ENCODE results near the gene CMC2.

The CMC2 gene

DNA sequence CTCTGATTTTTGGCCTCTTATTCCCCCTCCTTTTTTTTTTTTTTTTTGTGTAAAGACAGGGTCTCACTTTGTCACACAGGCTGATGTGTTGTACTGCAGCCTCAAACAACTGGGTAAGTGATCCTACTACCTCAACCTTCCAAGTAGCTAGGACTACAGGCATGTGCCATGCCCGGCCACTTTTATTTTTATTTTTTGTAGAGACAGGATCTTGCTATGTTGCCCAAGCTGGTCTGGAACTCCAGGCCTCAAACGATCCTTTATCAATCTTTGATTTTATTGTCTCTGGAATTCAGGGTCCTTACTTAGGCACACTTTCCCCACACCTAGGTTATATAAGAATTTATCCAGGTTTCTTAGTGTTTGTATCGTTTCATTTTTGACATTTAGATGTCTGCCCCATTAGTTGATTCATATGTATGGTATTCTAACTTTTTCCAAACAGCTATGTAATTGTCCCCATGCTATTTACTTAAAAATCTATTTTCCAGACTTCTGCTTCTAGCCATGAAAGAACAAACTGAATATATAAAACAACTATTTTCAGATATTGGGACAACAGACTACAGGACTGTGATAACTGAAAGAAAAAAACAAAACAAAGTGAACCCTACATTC, 13.9 kb downstream of the CMC2 start:
- Histone ChIP-seq H3K4me3 (ENCODE audit: low read length in 2 of 2) (no peak overlapping the region), H2AFZ (ENCODE audit: low read length) (no peak overlapping the region), H2BK5ac (ENCODE audit: low read length) (no peak overlapping the region), H3K14ac (ENCODE audit: low read length) (no peak overlapping the region), H3K27ac (replicated peaks; ENCODE audit: low read length) (no peak overlapping the region), H2BK15ac (ENCODE audit: low read length) (no peak overlapping the region), H2BK120ac (ENCODE audit: low read depth, low read length) (no peak overlapping the region), H4K91ac (ENCODE audit: low read depth, low read length, poor library complexity) (no peak overlapping the region), H2AK5ac (ENCODE audit: low read depth, low read length) (no peak overlapping the region), H2BK12ac (ENCODE audit: low read length) (no peak overlapping the region), H3K9ac (ENCODE audit: low read depth, low read length, poor library complexity) (no peak overlapping the region), H3K79me1 (ENCODE audit: low read depth, low read length) (no peaks in the 10 kb centered on the region), H4K8ac (ENCODE audit: low read depth, low read length) (no peak overlapping the region), H3K9me3 (replicated peaks in 1 of 2; ENCODE audit: control insufficient read depth in 2 of 2, insufficient read depth in 1 of 2, low read depth in 1 of 2, low read length in 2 of 2) (no peaks in the 10 kb centered on the region), H3K18ac (ENCODE audit: low read length) (no peak overlapping the region), H3K23ac (ENCODE audit: low read depth, low read length, poor library complexity) (no peak overlapping the region), H3K4ac (ENCODE audit: low read length) (no peak overlapping the region), H3K4me2 (ENCODE audit: insufficient read depth, low read length, poor library complexity, severe bottlenecking) (no peak overlapping the region), H3K27me3 (ENCODE audit: control insufficient read depth in 3 of 3, insufficient read depth in 3 of 3, low read depth in 1 of 3, low read length in 3 of 3) (no peaks in the 10 kb centered on the region), H3K36me3 (replicated peaks in 1 of 2; ENCODE audit: control insufficient read depth in 2 of 2, insufficient read depth in 2 of 2, low read length in 2 of 2) (peaks cover 3 to 42% of the 10 kb centered on the region in 2 donors), H3K4me1 (ENCODE audit: control insufficient read depth in 2 of 2, insufficient read depth in 1 of 2, low read depth in 1 of 2, low read length in 2 of 2) (peaks cover 0 to 3% of the 10 kb centered on the region in 2 donors)
- no peak for DNase-seq (ENCODE audit: low spot score)
- no CpG with 5 or more reads among the region's 3 CpGs for WGBS, 2 donors (ENCODE audit: extremely low coverage in 2 of 2, insufficient read length in 2 of 2, insufficient replicate concordance in 1 of 2)

GRCh38 chr16:80991792-80992430, 14.8 kb downstream of the CMC2 start:
- WGBS, 2 donors (ENCODE audit: extremely low coverage in 2 of 2, insufficient read length in 2 of 2, insufficient replicate concordance in 1 of 2) = no CpG with 5 or more reads among the region's 6 CpGs

DNA sequence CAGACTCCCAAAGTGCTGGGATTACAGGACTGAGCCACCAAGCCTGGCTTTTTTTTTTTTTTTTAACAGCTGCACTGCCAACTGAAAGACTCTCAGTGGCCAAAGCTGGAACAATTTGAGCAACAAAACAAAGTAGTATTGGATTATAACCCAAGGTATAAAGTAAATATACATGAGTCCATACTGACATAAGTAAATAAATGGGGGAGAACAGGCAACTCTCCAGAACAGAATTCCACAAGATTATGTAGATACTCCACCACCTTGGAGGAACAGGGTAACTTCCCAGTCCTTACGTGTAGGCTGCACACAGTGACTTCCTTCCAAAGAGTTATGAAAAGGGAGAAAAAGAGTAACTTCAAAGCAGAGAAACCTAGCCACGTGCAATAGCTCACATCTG, 15.7 kb downstream of the CMC2 start:
- Histone ChIP-seq H2BK15ac (ENCODE audit: low read length) (no peak overlapping the region), H3K4ac (ENCODE audit: low read length) (no peak overlapping the region), H3K9ac (ENCODE audit: low read depth, low read length, poor library complexity) (no peak overlapping the region), H2BK12ac (ENCODE audit: low read length) (no peak overlapping the region), H3K18ac (ENCODE audit: low read length) (no peak overlapping the region), H2BK5ac (ENCODE audit: low read length) (no peak overlapping the region), H4K8ac (ENCODE audit: low read depth, low read length) (no peak overlapping the region), H2AK5ac (ENCODE audit: low read depth, low read length) (no peak overlapping the region), H3K27me3 (ENCODE audit: control insufficient read depth in 3 of 3, insufficient read depth in 3 of 3, low read depth in 1 of 3, low read length in 3 of 3) (no peaks in the 10 kb centered on the region), H2AFZ (ENCODE audit: low read length) (no peak overlapping the region), H3K79me1 (ENCODE audit: low read depth, low read length) (no peaks in the 10 kb centered on the region), H3K27ac (replicated peaks; ENCODE audit: low read length) (no peak overlapping the region), H3K4me2 (ENCODE audit: insufficient read depth, low read length, poor library complexity, severe bottlenecking) (no peak overlapping the region), H3K9me3 (replicated peaks in 1 of 2; ENCODE audit: control insufficient read depth in 2 of 2, insufficient read depth in 1 of 2, low read depth in 1 of 2, low read length in 2 of 2) (no peaks in the 10 kb centered on the region), H3K23ac (ENCODE audit: low read depth, low read length, poor library complexity) (no peak overlapping the region), H3K14ac (ENCODE audit: low read length) (no peak overlapping the region), H2BK120ac (ENCODE audit: low read depth, low read length) (no peak overlapping the region), H3K4me1 (ENCODE audit: control insufficient read depth in 2 of 2, insufficient read depth in 1 of 2, low read depth in 1 of 2, low read length in 2 of 2) (peaks cover 0 to 5% of the 10 kb centered on the region in 2 donors), H3K36me3 (replicated peaks in 1 of 2; ENCODE audit: control insufficient read depth in 2 of 2, insufficient read depth in 2 of 2, low read length in 2 of 2) (peaks cover 3 to 41% of the 10 kb centered on the region in 2 donors), H3K4me3 (ENCODE audit: low read length in 2 of 2) (no peak overlapping the region), H4K91ac (ENCODE audit: low read depth, low read length, poor library complexity) (no peak overlapping the region)
- WGBS, 2 donors (ENCODE audit: extremely low coverage in 2 of 2, insufficient read length in 2 of 2, insufficient replicate concordance in 1 of 2) = no CpG with 5 or more reads among the region's 2 CpGs
- no peak for DNase-seq (ENCODE audit: low spot score)

More at GRCh38 chr16:80991792-80992430, 14.8 kb downstream of the CMC2 start:
- H3K27me3 ChIP-seq (ENCODE audit: control insufficient read depth in 3 of 3, insufficient read depth in 3 of 3, low read depth in 1 of 3, low read length in 3 of 3) = no peaks in the 10 kb centered on the region
- H3K18ac ChIP-seq (ENCODE audit: low read length) = no peak overlapping the region
- peaks cover 3 to 45% of the 10 kb centered on the region in 2 donors for H3K36me3 ChIP-seq (replicated peaks in 1 of 2; ENCODE audit: control insufficient read depth in 2 of 2, insufficient read depth in 2 of 2, low read length in 2 of 2)
- no peak overlapping the region for H4K8ac ChIP-seq (ENCODE audit: low read depth, low read length)
- H3K27ac ChIP-seq (replicated peaks; ENCODE audit: low read length) = no peak overlapping the region
- no peaks in the 10 kb centered on the region for H3K79me1 ChIP-seq (ENCODE audit: low read depth, low read length)
- no peak overlapping the region for H2BK5ac ChIP-seq (ENCODE audit: low read length)
- H3K23ac ChIP-seq (ENCODE audit: low read depth, low read length, poor library complexity) = no peak overlapping the region
- H3K4me2 ChIP-seq (ENCODE audit: insufficient read depth, low read length, poor library complexity, severe bottlenecking) = no peak overlapping the region
- H3K4ac ChIP-seq (ENCODE audit: low read length) = no peak overlapping the region
- DNase-seq (ENCODE audit: low spot score) = no peak
- H3K9ac ChIP-seq (ENCODE audit: low read depth, low read length, poor library complexity) = no peak overlapping the region
- no peak overlapping the region for H2AK5ac ChIP-seq (ENCODE audit: low read depth, low read length)
- H4K91ac ChIP-seq (ENCODE audit: low read depth, low read length, poor library complexity) = no peak overlapping the region
- H3K4me3 ChIP-seq (ENCODE audit: low read length in 2 of 2) = no peak overlapping the region
- no peak overlapping the region for H2BK12ac ChIP-seq (ENCODE audit: low read length)
- H2BK15ac ChIP-seq (ENCODE audit: low read length) = no peak overlapping the region
- H2AFZ ChIP-seq (ENCODE audit: low read length) = no peak overlapping the region
- H2BK120ac ChIP-seq (ENCODE audit: low read depth, low read length) = no peak overlapping the region
- no peak overlapping the region for H3K14ac ChIP-seq (ENCODE audit: low read length)
- H3K4me1 ChIP-seq (ENCODE audit: control insufficient read depth in 2 of 2, insufficient read depth in 1 of 2, low read depth in 1 of 2, low read length in 2 of 2) = peaks cover 0 to 5% of the 10 kb centered on the region in 2 donors
- no peaks in the 10 kb centered on the region for H3K9me3 ChIP-seq (replicated peaks in 1 of 2; ENCODE audit: control insufficient read depth in 2 of 2, insufficient read depth in 1 of 2, low read depth in 1 of 2, low read length in 2 of 2)

GRCh38 chr16:80990577-80990976, 16.1 kb downstream of the CMC2 start:
- no CpG with 5 or more reads among the region's 3 CpGs for WGBS, 2 donors (ENCODE audit: extremely low coverage in 2 of 2, insufficient read length in 2 of 2, insufficient replicate concordance in 1 of 2)
- peaks cover 0 to 5% of the 10 kb centered on the region in 2 donors for H3K4me1 ChIP-seq (ENCODE audit: control insufficient read depth in 2 of 2, insufficient read depth in 1 of 2, low read depth in 1 of 2, low read length in 2 of 2)
- no peak overlapping the region for H3K4me3 ChIP-seq (ENCODE audit: low read length in 2 of 2)
- H3K18ac ChIP-seq (ENCODE audit: low read length) = no peak overlapping the region
- H2BK120ac ChIP-seq (ENCODE audit: low read depth, low read length) = no peak overlapping the region
- H2BK15ac ChIP-seq (ENCODE audit: low read length) = no peak overlapping the region
- no peak overlapping the region for H3K23ac ChIP-seq (ENCODE audit: low read depth, low read length, poor library complexity)
- H2BK12ac ChIP-seq (ENCODE audit: low read length) = no peak overlapping the region
- H3K4ac ChIP-seq (ENCODE audit: low read length) = no peak overlapping the region
- no peak overlapping the region for H2AK5ac ChIP-seq (ENCODE audit: low read depth, low read length)
- no peak overlapping the region for H3K4me2 ChIP-seq (ENCODE audit: insufficient read depth, low read length, poor library complexity, severe bottlenecking)
- DNase-seq (ENCODE audit: low spot score) = no peak
- H4K8ac ChIP-seq (ENCODE audit: low read depth, low read length) = no peak overlapping the region
- no peaks in the 10 kb centered on the region for H3K79me1 ChIP-seq (ENCODE audit: low read depth, low read length)
- no peak overlapping the region for H4K91ac ChIP-seq (ENCODE audit: low read depth, low read length, poor library complexity)
- no peaks in the 10 kb centered on the region for H3K27me3 ChIP-seq (ENCODE audit: control insufficient read depth in 3 of 3, insufficient read depth in 3 of 3, low read depth in 1 of 3, low read length in 3 of 3)
- no peak overlapping the region for H3K9ac ChIP-seq (ENCODE audit: low read depth, low read length, poor library complexity)
- no peak overlapping the region for H2BK5ac ChIP-seq (ENCODE audit: low read length)
- no peaks in the 10 kb centered on the region for H3K9me3 ChIP-seq (replicated peaks in 1 of 2; ENCODE audit: control insufficient read depth in 2 of 2, insufficient read depth in 1 of 2, low read depth in 1 of 2, low read length in 2 of 2)
- H3K14ac ChIP-seq (ENCODE audit: low read length) = no peak overlapping the region
- H3K27ac ChIP-seq (replicated peaks; ENCODE audit: low read length) = no peak overlapping the region
- H3K36me3 ChIP-seq (replicated peaks in 1 of 2; ENCODE audit: control insufficient read depth in 2 of 2, insufficient read depth in 2 of 2, low read length in 2 of 2) = peaks cover 3 to 37% of the 10 kb centered on the region in 2 donors
- H2AFZ ChIP-seq (ENCODE audit: low read length) = no peak overlapping the region

Measured in neuronal stem cell (in vitro differentiated cells).